ENCODE data around the gene DNAJB6.
A peak's percentile ranks its signal among the peaks of the same experiment; 100 is the strongest.

Gene DNAJB6

DNA sequence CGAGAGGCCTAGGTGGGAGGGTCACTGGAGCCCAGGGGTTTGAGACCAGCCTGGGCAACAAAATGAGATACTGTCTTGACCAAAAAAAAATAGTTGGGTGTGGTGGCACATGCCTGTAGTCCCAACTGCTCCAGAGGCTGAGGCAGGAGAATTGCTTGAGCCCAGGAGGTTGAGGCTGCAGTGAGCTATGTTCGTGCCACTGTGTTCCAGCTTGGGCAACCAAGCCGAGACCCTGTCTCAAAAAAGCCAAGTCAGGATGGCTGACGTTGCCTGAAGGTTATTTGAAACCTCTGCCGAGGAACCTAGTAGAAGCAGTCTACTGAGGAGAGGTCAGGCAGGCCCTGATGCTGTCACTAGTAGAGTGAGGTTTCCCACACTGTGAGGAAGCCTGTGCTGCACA, 22.8 kb downstream of the DNAJB6 start:
- Histone ChIP-seq H3K27ac (no peak overlapping the region), H3K4me3 (no peak overlapping the region)

- Histone ChIP-seq H3K4me3 (no peak overlapping the region), H3K27ac (no peak overlapping the region)
Measured at GRCh38 chr7:157360483-157361025, 23.8 kb downstream of the DNAJB6 start.

DNA sequence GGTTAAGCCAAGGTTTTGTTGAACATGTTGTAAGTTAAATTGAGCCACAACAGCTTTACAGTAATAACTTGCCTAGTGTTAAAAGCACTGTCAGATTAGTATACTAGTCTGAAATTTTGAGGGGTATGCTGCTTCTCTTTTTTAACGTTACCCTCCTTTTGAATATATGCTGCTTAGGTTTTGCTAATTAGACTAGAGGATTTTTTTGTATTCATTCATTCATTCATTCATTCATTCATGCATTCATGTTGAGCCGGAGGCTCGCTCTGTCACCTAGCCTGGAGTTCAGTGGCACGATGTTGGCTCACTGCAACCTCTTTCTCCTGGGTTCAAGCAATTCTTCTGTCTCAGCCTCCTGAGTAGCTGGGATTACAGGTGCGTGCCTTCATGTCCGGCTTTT, 24.7 kb downstream of the DNAJB6 start:
- no peak overlapping the region for H3K4me3 ChIP-seq
- no peak overlapping the region for H3K27ac ChIP-seq

- Histone ChIP-seq H3K27ac (no peak overlapping the region), H3K4me3 (no peak overlapping the region)
Measured at GRCh38 chr7:157362729-157363128, 25.9 kb downstream of the DNAJB6 start.

GRCh38 chr7:157366722-157367121, 29.9 kb downstream of the DNAJB6 start:
- Histone ChIP-seq H3K27ac (no peak overlapping the region), H3K4me3 (no peak overlapping the region)

DNA sequence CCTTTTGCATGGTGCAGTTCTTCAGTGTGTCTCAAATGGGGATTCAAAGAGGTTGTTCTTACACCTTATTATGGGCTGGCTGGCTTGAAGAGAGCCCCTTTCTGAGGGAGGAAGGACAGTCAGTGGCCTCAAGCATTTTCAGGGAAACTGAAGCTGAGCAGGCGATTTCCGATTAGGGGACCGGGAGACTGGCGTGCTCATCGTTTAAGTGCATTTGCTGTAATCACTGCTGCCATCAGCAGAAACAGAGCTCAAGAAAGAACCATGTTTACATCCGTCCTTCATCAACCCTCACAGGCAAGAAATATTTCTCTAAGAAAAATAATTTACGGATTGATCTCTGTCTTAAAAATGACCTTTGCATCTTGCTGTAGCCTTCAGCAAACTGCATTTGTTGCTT, 32.2 kb downstream of the DNAJB6 start:
- Histone ChIP-seq H3K27ac (no peak overlapping the region), H3K4me3 (no peak overlapping the region)

- Histone ChIP-seq H3K27ac (no peak overlapping the region), H3K4me3 (no peak overlapping the region)
Measured at GRCh38 chr7:157370742-157371141, 33.9 kb downstream of the DNAJB6 start.

DNA sequence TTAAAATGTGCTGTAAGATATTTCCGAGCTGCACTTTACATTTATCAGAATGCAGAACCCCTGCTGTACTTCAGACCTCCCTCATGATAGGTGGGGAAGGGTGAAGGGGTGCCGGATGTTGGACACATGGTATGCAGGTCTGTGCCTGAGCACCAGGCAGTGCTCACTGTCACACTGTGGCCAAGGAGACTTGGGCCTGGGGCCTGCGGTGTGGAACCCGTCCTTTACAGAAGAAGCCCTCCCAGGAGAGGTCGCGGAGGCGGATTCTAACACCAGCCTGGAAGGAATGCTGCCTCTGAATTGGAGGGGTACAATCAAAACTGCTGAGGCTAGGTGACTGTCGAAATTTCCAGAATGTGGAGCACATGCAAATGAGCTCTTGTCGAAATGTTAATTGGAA, 34.5 kb downstream of the DNAJB6 start:
- H3K27ac ChIP-seq, result no peak overlapping the region

DNA sequence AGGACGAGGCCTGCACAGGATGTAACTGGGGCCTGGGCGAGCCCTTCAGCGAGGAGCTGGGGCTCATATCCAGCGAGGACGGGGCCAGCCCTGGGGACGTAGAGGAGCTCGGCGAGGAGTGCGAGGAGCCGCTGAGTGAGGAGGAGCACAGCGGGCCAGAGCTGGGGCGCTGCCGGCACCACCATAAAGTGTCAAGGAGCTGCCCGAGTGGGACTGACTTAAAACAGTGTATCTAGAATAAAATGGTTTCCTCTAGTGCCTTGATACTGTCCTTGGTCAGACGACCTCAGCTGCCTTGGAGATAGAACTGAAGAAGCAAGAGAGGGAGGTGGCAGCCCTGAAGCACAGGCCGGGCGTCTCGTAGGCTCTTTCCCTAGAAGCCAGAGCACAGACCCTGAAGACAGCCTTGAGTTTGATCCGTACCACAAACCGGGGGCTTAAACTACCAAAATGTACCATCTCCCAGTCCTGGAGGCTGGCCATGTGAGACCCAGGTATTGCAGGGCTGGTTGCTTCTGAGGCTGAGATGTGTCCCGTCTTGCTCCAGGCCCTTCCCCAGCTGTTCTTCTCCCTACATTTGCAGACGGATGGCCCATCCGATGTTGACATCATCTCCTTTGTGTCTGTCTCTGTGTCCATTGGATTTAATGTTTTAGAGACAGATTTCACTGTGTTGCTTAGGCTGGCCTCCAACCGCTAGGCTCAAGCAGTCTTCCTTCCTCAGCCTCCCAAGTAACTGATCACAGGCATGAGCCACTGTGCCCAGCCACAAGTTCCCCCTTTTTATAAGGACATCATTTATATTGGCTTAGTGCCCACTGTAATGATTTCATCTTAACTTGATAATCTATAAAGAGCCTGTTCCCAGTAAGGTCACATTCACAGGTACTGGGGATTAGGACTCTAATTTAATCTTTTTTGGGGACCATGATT, 35.8 kb downstream of the DNAJB6 start:
- no peak overlapping the region for H3K27ac ChIP-seq
- H3K4me3 ChIP-seq, result no peak overlapping the region

More for the DNA sequence above, 34.5 kb downstream of the DNAJB6 start:
- H3K4me3 ChIP-seq, result no peak overlapping the region

DNA sequence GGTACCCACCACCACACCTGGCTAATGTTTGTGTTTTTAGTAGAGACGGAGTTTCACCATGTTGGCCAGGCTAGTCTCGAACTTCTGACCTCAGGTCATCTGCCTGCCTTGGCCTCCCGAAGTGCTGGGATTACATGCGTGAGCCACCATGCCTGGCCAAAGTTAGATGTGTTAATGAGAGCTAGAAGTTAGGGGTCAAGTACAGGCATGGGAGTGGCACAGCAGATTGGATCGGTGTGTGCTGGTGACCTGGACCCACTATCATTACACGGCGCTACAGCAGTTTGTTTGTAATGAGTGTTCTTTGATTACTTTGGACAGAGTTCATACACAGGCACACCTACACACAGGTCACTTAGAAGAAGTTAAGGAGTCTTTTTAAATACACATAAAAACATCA, 36.7 kb downstream of the DNAJB6 start:
- no peak overlapping the region for H3K4me3 ChIP-seq
- H3K27ac ChIP-seq, result no peak overlapping the region

DNA sequence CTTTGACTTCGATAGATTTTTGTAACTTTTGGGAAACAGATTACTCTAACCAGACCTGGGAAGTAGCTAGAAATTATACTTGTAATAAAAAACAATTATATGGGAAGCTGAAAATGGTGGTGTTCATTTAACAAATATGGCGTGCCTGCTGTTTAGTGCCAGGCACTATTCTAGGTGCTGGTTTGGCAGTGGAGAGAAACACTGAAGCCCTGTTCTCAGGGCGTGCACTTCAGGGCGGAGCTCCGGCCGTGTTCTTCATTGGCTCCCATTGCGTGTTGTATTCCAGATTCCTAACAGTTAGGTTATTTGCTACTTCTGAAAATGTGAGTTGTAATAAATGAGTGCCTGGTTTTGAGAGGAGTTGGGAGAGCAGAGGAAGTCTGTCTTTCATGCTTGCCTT, 38.6 kb downstream of the DNAJB6 start:
- no peak overlapping the region for H3K27ac ChIP-seq
- no peak overlapping the region for H3K4me3 ChIP-seq

DNA sequence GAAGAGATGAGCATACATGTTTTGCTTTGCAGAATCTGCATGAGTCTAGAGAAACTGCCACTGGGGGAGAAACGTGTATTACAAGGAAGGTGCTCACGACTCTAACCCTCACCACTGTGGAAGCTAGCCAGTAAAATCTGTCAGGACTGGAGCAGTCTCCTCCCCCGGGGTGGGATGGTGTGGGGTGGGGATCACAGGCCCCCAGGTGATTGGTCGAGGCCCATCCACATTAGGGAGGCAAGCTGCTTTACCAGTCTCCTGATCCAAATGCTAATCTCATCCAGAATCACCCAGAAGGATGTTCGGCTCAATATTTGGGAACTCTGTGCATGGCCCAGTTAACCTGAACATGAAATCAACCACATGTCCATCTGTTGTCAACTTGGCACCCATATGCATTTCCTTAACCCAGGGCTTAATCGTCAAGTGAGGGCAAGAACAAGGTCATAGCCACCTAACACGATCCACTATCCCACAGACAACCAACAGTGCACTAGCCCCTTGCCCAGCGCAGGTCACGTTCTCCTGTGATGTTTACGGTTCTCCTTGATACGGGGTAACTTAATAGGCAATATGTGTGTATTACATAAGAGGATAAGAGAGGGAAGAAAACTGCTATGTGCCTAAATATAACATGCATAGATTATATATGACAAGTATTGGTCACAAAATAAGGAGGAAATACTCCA, 40.8 kb downstream of the DNAJB6 start:
- Histone ChIP-seq H3K4me3 (no peak overlapping the region), H3K27ac (no peak overlapping the region)

GRCh38 chr7:157378390-157378789, 41.6 kb downstream of the DNAJB6 start:
- H3K4me3 ChIP-seq, result no peak overlapping the region
- H3K27ac ChIP-seq, result no peak overlapping the region

- Histone ChIP-seq H3K4me3 (no peak overlapping the region), H3K27ac (no peak overlapping the region)
Measured at GRCh38 chr7:157379493-157379892, 42.7 kb downstream of the DNAJB6 start.

DNA sequence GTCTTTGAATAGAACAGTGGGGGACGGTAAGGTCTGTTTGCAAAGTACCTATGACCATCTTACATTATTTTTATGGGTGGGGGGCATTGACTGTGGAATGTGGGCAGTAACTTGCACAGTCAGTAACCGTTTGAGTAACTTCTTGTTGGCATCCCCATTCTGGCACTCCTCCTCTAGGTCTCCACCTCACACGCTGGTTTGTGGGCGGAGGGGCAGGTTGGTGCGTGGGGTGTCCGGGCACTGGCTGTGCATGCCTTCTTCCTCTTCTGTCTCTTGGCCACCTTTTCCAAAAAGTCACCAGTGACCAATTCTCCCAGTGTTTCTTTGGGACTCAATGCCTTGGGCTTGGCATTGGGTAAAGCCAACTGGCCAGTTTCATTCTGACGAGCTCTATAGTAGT, 43.6 kb downstream of the DNAJB6 start:
- H3K4me3 ChIP-seq, result no peak overlapping the region
- no peak overlapping the region for H3K27ac ChIP-seq

DNA sequence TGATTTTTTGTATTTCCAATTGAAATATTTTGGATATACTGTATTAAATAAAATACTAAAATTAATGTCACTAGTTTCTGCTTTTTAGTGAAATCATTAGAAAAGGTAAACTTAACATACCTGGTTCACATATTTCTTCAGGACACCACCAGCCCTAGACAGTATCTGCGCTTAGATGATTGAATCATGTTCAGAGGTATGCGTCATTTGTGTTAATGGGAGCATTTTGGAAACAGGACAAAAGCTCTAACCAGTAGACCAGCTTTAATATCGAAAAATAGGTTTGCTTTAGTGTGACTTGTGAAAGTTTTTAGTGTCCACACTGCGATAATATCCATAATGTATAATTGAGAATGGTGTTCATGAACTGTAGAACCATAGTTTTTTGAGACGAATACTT, 47.1 kb downstream of the DNAJB6 start:
- Histone ChIP-seq H3K4me3 (no peak overlapping the region), H3K27ac (no peak overlapping the region)

DNA sequence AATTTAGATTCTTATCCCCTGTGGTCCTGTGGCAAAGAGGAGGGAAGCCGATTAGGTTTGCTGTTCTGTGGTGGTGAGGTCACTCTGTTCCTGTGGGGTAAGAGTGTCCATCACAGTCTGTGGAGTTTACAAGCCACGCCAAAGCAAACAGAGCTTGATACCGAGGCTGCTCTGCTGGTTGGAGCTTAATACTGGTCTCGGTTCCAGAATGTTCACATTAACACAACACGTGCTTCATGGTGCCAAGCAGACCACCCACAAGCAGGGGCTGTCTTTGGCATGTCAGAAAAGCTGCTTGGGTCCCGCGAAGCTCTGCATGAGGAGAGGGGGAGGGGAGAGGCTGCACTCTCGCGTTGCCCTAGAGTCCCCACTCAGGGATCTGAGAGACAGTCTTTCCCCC, 47.5 kb downstream of the DNAJB6 start:
- H3K27ac ChIP-seq, result no peak overlapping the region
- H3K4me3 ChIP-seq, result no peak overlapping the region

GRCh38 chr7:157386979-157387800, 50.4 kb downstream of the DNAJB6 start:
- peak overlapping the region in 6 of 21 experiments; percentile 15 to 42 (median 20) for H3K27ac ChIP-seq
- H3K4me3 ChIP-seq, result no peak overlapping the region

DNA sequence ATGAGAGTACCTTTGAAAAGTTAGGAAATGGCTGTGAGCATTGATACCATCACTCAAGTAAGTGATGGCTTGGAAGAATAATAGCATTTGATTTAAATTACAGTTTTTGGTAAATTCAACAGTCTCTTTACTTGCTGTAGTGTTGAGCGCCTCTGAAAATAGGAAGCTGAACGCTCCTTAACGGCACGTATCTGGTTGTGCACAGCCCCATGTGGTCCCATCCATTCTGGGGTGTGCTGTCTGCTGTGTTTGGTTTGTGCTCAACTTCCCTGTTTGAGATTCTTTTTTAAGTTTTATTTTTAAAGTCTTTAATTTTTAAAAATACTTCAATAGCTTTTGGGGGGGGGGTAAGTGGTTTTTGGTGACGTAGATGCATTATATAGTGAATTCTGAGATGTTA, 51.5 kb downstream of the DNAJB6 start:
- no peak overlapping the region for H3K4me3 ChIP-seq
- no peak overlapping the region for H3K27ac ChIP-seq

Measured in skin epidermis (tissue), 12 donors.